HCT116 (cell line): ENCODE measurements around the gene CNDP1. TPM values are rescaled to one million over a fixed set of nuclear protein-coding genes. Genes with fewer than 3 reads are reported as not detected.

ENCODE experiments used
- ATAC-seq: fragments of 200-7000 bp; cut with Tn5 transposase; 2 replicates; pipeline ENCODE4 v1.9.1; 2020; ENCODE audit warnings: mild to moderate bottlenecking, moderate library complexity
- BruUV-seq: library from RNA; stranded (reverse); fragments of 400-500 nt; replicated peaks from 2 replicates; lab custom pipeline; 2021; lab: Mats Ljungman, UMichigan
- CTCF ChIA-PET: fragments of 300-600 bp; sonication (Branson Sonifier 250); formaldehyde crosslinking; loops from one replicate; lab custom pipeline; 2021; ENCODE audit warnings: antibody characterized with exemption; lab: Charles Lee
- POLR2A ChIA-PET: fragments of 300-600, 350-600 bp; sonication (Branson Sonifier 250); formaldehyde crosslinking; loops from one replicate; lab custom pipeline; 2021; ENCODE audit warnings: antibody characterized with exemption; lab: Charles Lee
- RAD21 ChIA-PET, 2 experiments: fragments of 300-600 bp; sonication (Branson Sonifier 250); formaldehyde crosslinking; loops; one replicate each; lab custom pipeline; 2023; ENCODE audit warnings: low total read pairs in 2 of 2; ENCODE audit not compliant: uncharacterized antibody in 2 of 2, unreplicated experiment in 2 of 2, low non-redundant PET in 1 of 2; lab: Charles Lee
- DNase-seq: peaks from one replicate; pipeline ENCODE4 v3.0.0-alpha.2; 2010; ENCODE audit warnings: low read depth, low spot score
- H2AFZ ChIP-seq: fragments of 200-600 bp; shearing (Covaris generic), sonication (generic); 2 replicates; pipeline ENCODE4 v1.6.1; 2017; ENCODE audit warnings: low read depth, mixed run types, mixed read lengths, antibody characterized with exemption, low read length; ENCODE audit not compliant: poor library complexity, severe bottlenecking
- H3K27ac ChIP-seq: 2 replicates; pipeline ENCODE4 v1.5.1; 2012; ENCODE audit warnings: low read depth, low read length
- H3K27me3 ChIP-seq: fragments of 200-600 bp; sonication (generic); 2 replicates; pipeline ENCODE4 v1.6.1; 2016; ENCODE audit warnings: mixed run types, low read length, mixed read lengths; ENCODE audit not compliant: insufficient read depth
- H3K36me3 ChIP-seq, 2 experiments: fragments of 200-500 bp in 1 of 2; fragments of 200-600 bp in 1 of 2; sonication (Bioruptor generic) in 1 of 2; sonication (generic) in 1 of 2; 2 replicates each; pipeline versions ENCODE4 v1.5.1 to v1.6.1; 2014 to 2016; ENCODE audit warnings: low read length in 2 of 2, inconsistent platforms in 1 of 2, mixed read lengths in 1 of 2, mixed run types in 1 of 2; ENCODE audit not compliant: insufficient read depth in 2 of 2, control insufficient read depth in 1 of 2
- H3K4me1 ChIP-seq, 2 experiments: fragments of 200-600 bp in 1 of 2; sonication (generic) in 1 of 2; 2 replicates each; pipeline versions ENCODE4 v1.5.1 to v1.6.1; 2012 to 2017; ENCODE audit warnings: low read length in 2 of 2, inconsistent platforms in 1 of 2, mild to moderate bottlenecking in 1 of 2, mixed read lengths in 1 of 2, mixed run types in 1 of 2, moderate library complexity in 1 of 2; ENCODE audit not compliant: insufficient read depth in 2 of 2, control insufficient read depth in 1 of 2
- H3K4me2 ChIP-seq: fragments of 200-600 bp; sonication (generic); 2 replicates; pipeline ENCODE4 v1.6.1; 2017; ENCODE audit warnings: mixed run types, low read length, mixed read lengths
- H3K4me3 ChIP-seq, 2 experiments: fragments of 200-600 bp in 1 of 2; sonication (generic) in 1 of 2; replicated peaks in 1 of 2; 2 replicates each; pipeline ENCODE4 v1.5.1; 2011 to 2016; ENCODE audit warnings: low read length in 2 of 2, control low read depth in 1 of 2, low read depth in 1 of 2, mild to moderate bottlenecking in 1 of 2, mixed read lengths in 1 of 2, mixed run types in 1 of 2
- H3K79me2 ChIP-seq: fragments of 200-600 bp; sonication (generic); 2 replicates; pipeline ENCODE4 v1.6.1; 2017; ENCODE audit warnings: mild to moderate bottlenecking, mixed run types, low read length, moderate library complexity, mixed read lengths; ENCODE audit not compliant: insufficient read depth
- H3K9ac ChIP-seq: fragments of 200-600 bp; sonication (generic); 2 replicates; pipeline ENCODE4 v1.6.1; 2016; ENCODE audit warnings: low read length, mixed read lengths
- H3K9me2 ChIP-seq: fragments of 200-600 bp; sonication (generic), shearing (Covaris generic); 2 replicates; pipeline ENCODE4 v1.6.1; 2017; ENCODE audit warnings: mixed run types, mild to moderate bottlenecking, moderate library complexity; ENCODE audit not compliant: insufficient read depth
- H3K9me3 ChIP-seq, 2 experiments: fragments of 200-500 bp in 1 of 2; fragments of 200-600 bp in 1 of 2; sonication (Bioruptor generic) in 1 of 2; sonication (generic) in 1 of 2; 2 replicates each; pipeline ENCODE4 v1.6.1; 2014 to 2017; ENCODE audit warnings: low read length in 2 of 2, mixed read lengths in 2 of 2, inconsistent platforms in 1 of 2, low read depth in 1 of 2, mild to moderate bottlenecking in 1 of 2, mixed run types in 1 of 2, moderate library complexity in 1 of 2; ENCODE audit not compliant: control insufficient read depth in 1 of 2, insufficient read depth in 1 of 2
- H4K20me1 ChIP-seq: fragments of 200-600 bp; sonication (generic), shearing (Covaris generic); 2 replicates; pipeline ENCODE4 v1.6.1; 2017; ENCODE audit warnings: mixed run types, mild to moderate bottlenecking, moderate library complexity; ENCODE audit not compliant: insufficient read depth
- ATF3 ChIP-seq: IDR thresholded peaks from 2 replicates; pipeline ENCODE4 v1.6.1; 2012
- CBX3 ChIP-seq: IDR thresholded peaks from 2 replicates; pipeline ENCODE4 v1.6.1; 2012; ENCODE audit warnings: low read depth
- CTCF ChIP-seq, 3 experiments: fragments of 200-600 bp in 1 of 3; sonication (generic) in 1 of 3; IDR thresholded peaks in 2 of 3; conservative IDR thresholded peaks in 1 of 3; 2 replicates each; pipeline ENCODE4 v1.5.1; 2012 to 2017; ENCODE audit warnings: low read depth in 2 of 3, low read length in 2 of 3, antibody characterized with exemption in 1 of 3, borderline replicate concordance in 1 of 3, control low read depth in 1 of 3, mild to moderate bottlenecking in 1 of 3, mixed read lengths in 1 of 3, mixed run types in 1 of 3, moderate library complexity in 1 of 3; ENCODE audit not compliant: insufficient read depth in 1 of 3
- EGR1 ChIP-seq: IDR thresholded peaks from 2 replicates; pipeline ENCODE4 v1.6.1; 2012; ENCODE audit warnings: low read depth
- ELF1 ChIP-seq: IDR thresholded peaks from 2 replicates; pipeline ENCODE4 v1.6.1; 2012; ENCODE audit warnings: low read depth, borderline replicate concordance
- EZH2phosphoT487 ChIP-seq: fragments of 200-600 bp; IDR thresholded peaks from 2 replicates; pipeline ENCODE4 v1.6.1; 2018; ENCODE audit warnings: antibody characterized with exemption, borderline replicate concordance
- JUND ChIP-seq: IDR thresholded peaks from 2 replicates; pipeline ENCODE4 v1.6.1; 2012
- MAX ChIP-seq: IDR thresholded peaks from 2 replicates; pipeline ENCODE4 v1.6.1; 2012
- POLR2A ChIP-seq: IDR thresholded peaks from 2 replicates; pipeline ENCODE4 v1.7.0; 2011; ENCODE audit warnings: borderline replicate concordance; ENCODE audit not compliant: insufficient read depth, insufficient read length; ENCODE audit errors: extremely low read depth
- POLR2AphosphoS5 ChIP-seq: IDR thresholded peaks from 2 replicates; pipeline ENCODE4 v1.6.1; 2011; ENCODE audit warnings: mild to moderate bottlenecking, low read depth, low read length, moderate library complexity
- RAD21 ChIP-seq: IDR thresholded peaks from 2 replicates; pipeline ENCODE4 v1.6.1; 2012; ENCODE audit warnings: low read depth, mild to moderate bottlenecking
- REST ChIP-seq: IDR thresholded peaks from 2 replicates; pipeline ENCODE4 v1.6.1; 2012; ENCODE audit warnings: low read depth
- SIN3A ChIP-seq: IDR thresholded peaks from 2 replicates; pipeline ENCODE4 v1.6.1; 2012; ENCODE audit warnings: low read depth
- SRF ChIP-seq: IDR thresholded peaks from 2 replicates; pipeline ENCODE4 v1.6.1; 2012; ENCODE audit warnings: low read depth
- ZBTB33 ChIP-seq: IDR thresholded peaks from 2 replicates; pipeline ENCODE4 v1.6.1; 2011; ENCODE audit warnings: mild to moderate bottlenecking, low read length, moderate library complexity; ENCODE audit not compliant: insufficient replicate concordance; ENCODE audit errors: extremely low read depth
- ZFX ChIP-seq: fragments of 450-650 bp; IDR thresholded peaks from 2 replicates; pipeline ENCODE4 v1.6.1; 2017
- ZNF274 ChIP-seq: fragments of 200-500 bp; sonication (Bioruptor generic); IDR thresholded peaks from 2 replicates; pipeline ENCODE4 v1.6.1; 2014; ENCODE audit warnings: mild to moderate bottlenecking, low read depth, low read length, inconsistent platforms
- intact Hi-C: fragments of 100-400 bp; cut with micrococcal nuclease; formaldehyde crosslinking; loops from 2 replicates; pipeline ENCODE4 v1.10.0; 2022
- total RNA-seq: library from RNA; stranded (reverse); gene quantifications from one replicate; pipeline ENCODE4 v1.2.1, GENCODE V29; 2021; ENCODE audit not compliant: unreplicated experiment

Gene CNDP1
- total RNA-seq, 1 experiment from 2014 or later: not detected

GRCh38 chr18:74494514-74494913 lies 39.8 kb upstream of the CNDP1 start:
- TF ChIP-seq ELF1 (no peak), ATF3 (no peak), ZFX (no peak), EGR1 (no peak), POLR2AphosphoS5 (no peak), ZNF274 (no peak), POLR2A (no peak), SIN3A (no peak), CTCF (IDR thresholded peaks at IDR 0.05 in 2 of 3, conservative IDR thresholded peaks at IDR 0.05 in 1 of 3; ENCODE audit: borderline replicate concordance in 1 of 3, insufficient read depth in 1 of 3, low read depth in 2 of 3, low read length in 2 of 3) (no peak), REST (no peak), EZH2phosphoT487 (no peak), SRF (no peak), JUND (no peak), MAX (no peak), ZBTB33 (no peak), RAD21 (no peak), CBX3 (no peak)
- TF ChIP-seq, all 23 proteins: peak for 0
- ATAC-seq: no peak
- Histone ChIP-seq H3K36me3 (no peaks in the 10 kb centered on the region), H3K4me2 (no peak overlapping the region), H3K4me3 (no peak overlapping the region), H4K20me1 (no peaks in the 10 kb centered on the region), H3K79me2 (peaks cover 31% of the 10 kb centered on the region), H3K9ac (no peak overlapping the region), H3K27me3 (no peaks in the 10 kb centered on the region), H3K9me2 (no peaks in the 10 kb centered on the region), H2AFZ (no peak overlapping the region), H3K4me1 (peaks cover 6 to 12% of the 10 kb centered on the region in 2 experiments), H3K9me3 (no peaks in the 10 kb centered on the region; a peak in 1 of 4 replicates), H3K27ac (no peak overlapping the region)
- CTCF ChIA-PET: no interaction called here
- no TSS peak for BruUV-seq
- POLR2A ChIA-PET: no interaction called here
- DNase-seq: no peak
- intact Hi-C loops: loop anchor here (5.0 to 10.0 kb wide), 2 partner anchors 100 to 202 kb away; partner anchors contain the start of genes CYB5A and ZNF407
- RAD21 ChIA-PET: no interaction called here
